Activated CD8-positive, alpha-beta memory T cell treated with anti-CD3 and anti-CD28 coated beads for 4 hours (primary cell): Measurements from ENCODE around the gene TERF2IP.

Source experiments
- DNase-seq, 2 donors: peaks; one replicate each; pipeline ENCODE4 v3.0.0-alpha.2; 2020; ENCODE audit warnings: low read depth in 2 of 2

Gene TERF2IP

GRCh38 chr16:75647492-75648264 lies at the start of gene TERF2IP, which contains the start of gene KARS1:
TSS of gene TERF2IP (plus strand) at chr16:75647773. CDS start at chr16:75647883, 110 bp downstream.
TSS of gene KARS1 (minus strand) at chr16:75647665. CDS start at chr16:75647639, 26 bp downstream.
- peak; percentile 87 to 91 for DNase-seq

DNA sequence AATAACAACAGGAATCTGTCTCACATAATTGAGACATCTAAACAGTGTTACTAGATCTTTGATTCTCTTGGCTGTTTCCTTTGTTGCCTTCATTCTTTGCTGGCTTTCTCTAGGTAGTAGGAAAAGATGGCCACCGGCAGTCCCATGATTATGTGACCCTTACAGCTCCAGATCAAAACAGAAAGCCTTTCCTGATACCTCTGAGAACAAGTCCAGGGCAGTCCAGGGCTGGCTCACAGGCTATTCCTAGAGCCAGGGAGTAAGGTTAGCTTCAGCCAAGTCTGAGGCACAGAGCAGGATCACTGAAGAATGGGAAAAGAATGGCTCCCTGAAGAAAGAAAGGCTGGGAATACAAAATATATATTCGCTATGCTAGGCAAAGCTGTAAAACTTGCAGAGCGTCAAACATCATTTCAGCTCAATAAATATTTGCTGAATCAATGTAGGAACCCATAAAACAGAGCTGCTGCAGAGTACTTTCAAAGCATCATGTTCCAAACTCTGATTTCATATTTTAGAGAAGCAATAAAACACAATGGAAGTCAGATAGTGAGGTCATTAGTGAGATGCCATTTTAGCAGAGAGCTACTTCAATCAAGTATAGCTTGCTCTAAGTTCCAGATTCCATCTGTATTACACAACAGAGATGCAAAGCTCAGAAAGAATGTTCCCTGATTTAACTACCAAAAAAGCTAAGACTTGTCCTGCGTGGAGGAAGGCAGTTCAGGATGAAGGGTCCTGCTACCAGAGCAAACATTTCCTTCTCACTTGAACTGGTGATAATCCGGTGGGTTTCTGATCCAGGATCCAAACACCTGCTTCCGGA lies 47.9 kb upstream of the TERF2IP start:
- DNase-seq: no peak

- DNase-seq: no peak
Measured at GRCh38 chr16:75603241-75603640, 44.3 kb upstream of the TERF2IP start.

DNA sequence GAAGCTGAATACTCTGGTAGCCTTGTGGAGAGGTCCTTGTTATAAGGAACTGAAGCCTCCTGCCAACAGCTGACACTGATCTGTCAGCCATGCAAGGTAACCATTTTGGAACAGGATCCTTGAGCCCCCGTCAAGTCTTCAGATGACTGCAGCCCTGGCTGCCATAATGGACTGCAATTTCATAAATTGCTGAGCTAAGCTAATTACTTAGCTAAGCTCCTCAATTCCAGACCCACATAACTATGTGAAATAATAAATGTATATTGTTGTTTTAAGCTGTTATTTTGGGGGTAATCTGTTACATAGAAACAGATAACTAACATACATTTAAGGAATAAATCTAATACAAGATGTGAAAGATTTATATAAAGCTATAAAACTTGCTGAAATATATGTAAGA lies 41.1 kb upstream of the TERF2IP start:
- DNase-seq: no peak

DNA sequence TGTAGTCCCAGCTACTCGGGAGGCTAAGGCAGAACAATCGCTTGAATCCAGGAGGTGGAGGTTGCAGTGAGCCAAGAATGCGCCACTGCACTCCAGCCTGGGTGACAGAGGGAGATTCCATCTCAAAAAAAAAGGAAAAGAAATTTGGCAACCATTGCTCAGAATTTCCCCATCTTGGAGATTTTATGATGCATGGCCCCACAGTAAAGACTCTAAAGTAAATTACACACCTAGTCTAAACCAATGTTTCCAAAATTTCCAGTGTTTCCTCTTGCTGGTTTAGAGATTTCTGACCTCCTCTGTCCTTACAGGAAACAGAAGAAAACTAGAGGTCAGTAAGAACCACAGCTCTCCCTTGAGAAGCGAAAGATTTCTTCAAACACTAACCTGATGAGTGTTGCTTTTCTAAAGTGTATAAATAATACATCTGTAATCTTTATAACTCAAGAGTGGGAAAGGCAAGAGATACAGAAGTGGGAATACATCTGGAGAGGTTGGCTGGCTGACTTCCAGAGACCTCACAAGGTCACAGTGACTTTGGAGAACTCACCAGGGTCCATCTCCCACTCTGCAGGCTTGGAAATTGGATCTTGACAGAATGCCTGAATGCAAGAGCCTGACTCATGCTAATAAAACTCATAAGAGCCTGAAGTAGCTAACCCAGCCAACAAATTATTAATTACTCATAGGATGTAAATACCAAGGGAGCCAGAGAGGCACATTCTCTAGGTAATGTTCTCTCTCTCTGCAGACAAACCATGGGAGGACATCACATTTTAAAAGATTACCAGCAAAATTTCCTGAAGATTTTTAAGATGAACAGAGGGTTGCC lies 33.3 kb upstream of the TERF2IP start:
- no peak for DNase-seq

DNA sequence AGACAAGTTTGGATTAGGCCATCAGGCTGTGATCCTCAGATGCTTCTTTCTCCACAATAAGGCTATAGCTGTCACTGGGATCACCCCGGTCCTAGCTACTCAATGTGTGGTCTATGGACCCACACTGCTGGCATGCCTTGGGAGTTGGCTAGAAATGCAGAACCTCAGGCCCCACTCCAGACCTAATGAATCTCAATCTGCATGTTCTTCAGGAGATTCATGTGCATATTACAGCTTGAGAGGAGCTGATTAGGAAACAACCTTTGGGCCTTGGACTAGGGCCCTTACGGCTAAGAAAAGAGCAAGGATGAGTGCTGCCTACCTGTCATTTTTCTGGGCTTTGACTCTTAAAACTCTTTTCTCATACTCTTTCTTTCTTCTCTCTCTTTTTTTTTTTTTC lies 32.0 kb upstream of the TERF2IP start:
- no peak for DNase-seq

DNA sequence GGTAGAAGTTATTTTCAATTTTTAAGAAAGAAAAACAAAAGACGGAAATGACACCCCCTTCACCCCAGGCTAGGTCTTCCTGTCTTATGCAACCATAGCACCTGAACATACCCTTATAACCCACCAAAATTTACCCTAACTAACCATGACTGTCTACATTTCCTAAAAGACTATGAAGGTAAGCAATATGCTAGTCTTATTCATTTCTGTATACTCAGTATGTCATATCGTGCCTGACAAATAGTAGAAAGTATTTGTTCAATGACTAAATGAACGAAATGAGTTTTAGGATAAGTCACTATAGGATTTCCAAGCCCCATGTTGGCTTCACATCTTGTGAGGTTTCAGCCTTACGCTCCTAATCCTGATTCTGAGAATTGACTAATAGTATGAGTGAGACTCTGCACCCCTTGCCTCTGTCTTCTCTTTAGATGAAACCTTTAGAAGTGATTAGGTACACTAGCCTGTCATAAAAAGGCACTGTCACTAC lies 31.0 kb upstream of the TERF2IP start:
- DNase-seq: no peak

GRCh38 chr16:75617121-75617520 lies 30.5 kb upstream of the TERF2IP start:
- no peak for DNase-seq

DNA sequence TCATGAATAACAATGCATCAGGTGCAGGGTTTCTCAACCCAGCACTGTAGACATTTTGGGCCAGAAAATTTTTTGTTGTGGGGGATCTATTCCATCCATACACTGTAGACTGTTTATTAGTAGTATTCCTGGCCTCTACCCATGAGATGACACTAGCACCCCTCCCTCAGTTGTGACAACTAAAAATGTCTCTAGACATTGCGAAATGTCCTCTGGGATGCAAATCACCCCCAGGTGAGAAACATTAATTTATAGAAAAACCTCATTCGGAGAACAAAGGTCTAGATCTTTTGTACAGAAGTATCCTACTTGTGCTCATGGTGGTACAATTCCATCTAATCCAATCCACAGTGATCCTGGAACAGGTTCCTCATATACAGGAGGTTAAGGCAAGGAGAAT lies 28.8 kb upstream of the TERF2IP start:
- no peak for DNase-seq

DNA sequence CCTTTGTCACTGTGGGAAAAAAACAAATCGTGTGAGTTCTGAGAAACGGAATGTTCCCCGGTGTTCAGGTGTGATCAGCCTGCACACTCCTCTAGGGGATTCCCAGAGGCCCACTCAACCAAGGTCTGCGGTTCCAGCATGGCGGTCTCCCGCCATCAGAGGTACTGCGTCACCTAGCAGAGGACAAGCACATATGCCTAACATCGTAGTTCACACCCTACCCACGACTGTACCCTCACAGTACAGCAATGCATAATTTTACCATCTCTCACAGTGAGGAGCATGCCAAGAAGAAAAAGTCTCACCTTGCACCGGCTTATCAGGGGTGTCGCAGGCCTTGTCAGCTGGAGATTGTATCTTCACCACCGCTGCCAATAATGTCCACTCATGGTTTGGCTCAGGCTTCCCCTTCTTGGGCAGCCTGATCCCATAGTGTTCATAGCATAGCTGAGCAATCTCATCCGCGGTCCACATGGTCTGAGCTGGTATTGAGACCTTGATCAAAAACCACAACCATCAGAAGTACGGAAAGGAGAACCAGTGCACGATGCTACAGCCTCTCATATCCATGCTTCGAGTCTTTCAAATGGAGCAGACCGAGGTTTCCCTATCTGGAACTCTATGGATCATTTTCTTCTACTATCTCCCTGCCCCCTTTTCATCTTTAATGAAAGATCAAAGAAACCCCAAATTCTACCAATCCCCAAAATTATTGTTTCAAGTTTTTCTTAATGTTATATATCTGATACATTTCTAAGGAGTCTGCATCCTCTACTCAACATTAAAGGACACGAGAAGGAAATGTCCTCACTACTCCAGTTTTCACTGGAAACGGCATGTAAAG lies 27.0 kb upstream of the TERF2IP start:
- peak; percentile 31 to 36 for DNase-seq

DNA sequence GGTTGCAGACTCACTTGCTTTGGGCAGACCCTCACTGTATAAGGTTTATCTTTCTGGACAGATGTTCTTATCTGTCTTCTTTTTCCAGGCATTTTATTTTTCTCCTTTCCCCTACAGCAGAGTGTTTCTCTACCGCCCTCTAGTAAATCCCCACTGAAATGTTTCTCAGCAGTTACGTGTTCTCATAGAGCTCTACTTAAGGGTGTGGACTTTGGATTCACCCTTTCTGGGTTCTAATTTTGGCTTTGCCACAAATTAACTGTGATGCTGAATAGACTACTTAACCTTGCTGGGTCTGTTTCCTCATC lies 26.4 kb upstream of the TERF2IP start:
- no peak for DNase-seq

- peak; percentile 94 to 95 for DNase-seq
Measured at GRCh38 chr16:75622761-75623605, 24.6 kb upstream of the TERF2IP start, which contains the start of gene ADAT1. TSS of gene ADAT1 (minus strand) at chr16:75623281. CDS start at chr16:75620799, 2,482 bp downstream.

GRCh38 chr16:75624921-75625334 lies 22.6 kb upstream of the TERF2IP start:
- DNase-seq: no peak

DNA sequence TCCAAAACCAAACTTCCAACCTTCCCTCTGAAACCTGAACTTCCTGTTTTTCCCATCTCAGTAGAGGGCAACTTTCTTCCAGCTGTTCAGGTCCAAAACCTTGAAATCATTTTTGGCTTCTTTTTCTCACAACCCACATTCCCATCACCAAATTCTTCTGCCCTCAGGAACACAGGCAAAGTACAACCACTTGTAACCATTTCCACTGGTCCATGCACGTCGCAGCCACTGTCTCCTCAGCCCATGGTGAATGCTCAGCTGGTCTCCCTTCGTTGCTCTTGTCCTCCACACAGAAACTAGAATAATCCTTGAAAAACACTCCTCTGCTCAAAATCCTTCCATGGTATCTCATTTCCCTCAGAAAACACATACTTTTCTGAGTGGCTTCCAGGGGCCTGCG lies 20.8 kb upstream of the TERF2IP start:
- DNase-seq: no peak

DNA sequence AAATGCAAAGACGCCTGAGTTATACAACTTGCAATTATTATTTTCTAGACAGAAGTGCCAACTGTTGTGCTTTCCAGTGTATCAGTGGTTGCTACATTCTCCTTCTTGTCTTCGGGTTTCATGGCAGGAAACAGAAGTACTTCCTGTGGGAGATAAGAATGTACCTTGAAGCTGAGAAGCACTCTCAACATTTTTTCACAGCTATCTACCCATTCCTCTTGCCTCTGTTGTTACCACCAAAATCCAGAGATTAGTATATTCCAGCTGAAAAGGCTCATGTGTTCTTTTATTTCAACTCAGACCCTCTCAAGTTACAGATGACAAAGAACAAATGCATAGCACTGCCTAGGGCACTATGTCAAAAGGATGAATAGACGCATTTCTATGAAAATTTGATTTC lies 19.7 kb upstream of the TERF2IP start:
- DNase-seq: no peak

DNA sequence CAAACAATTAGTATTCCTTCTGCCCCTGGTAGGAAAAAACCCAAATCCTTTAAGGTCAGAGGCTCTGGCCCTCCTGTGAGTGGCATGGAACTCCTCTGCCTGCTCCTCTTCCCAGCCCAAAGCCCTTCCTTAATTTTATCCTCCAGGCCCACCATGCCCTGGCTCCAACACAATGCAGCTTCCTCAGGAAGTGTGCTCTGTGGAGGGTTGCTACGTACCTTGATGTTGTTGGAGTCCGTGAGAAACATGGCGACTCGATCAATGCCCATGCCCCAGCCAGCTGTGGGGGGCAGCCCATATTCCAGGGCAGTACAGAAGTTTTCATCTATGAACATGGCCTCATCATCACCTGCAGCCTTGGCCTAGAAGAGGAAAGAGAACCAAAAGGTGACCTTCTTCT lies 19.2 kb upstream of the TERF2IP start:
- no peak for DNase-seq

- no peak for DNase-seq
Measured at GRCh38 chr16:75629132-75629531, 18.4 kb upstream of the TERF2IP start.

DNA sequence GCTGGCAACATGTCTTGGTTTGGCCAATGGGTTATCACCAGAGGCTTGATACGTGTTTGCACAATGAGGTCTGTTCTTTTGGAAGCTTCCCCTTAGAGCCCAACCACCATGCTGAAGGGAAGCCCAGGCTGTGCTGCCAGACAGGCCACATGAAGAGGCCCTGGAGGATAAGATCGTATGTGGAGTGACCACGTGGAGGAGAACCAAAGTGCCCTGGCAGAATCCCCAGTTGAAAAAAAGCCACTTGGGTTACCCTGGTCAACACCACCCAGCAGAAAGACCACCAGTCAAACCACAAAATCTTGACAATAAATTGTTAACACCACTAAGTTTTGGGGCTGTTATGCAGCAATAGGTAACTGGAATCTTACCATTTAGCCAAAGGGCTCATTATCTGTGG lies 17.5 kb upstream of the TERF2IP start:
- DNase-seq: no peak

- no peak for DNase-seq
Measured at GRCh38 chr16:75632857-75633256, 14.7 kb upstream of the TERF2IP start.

GRCh38 chr16:75635036-75635435 lies 12.5 kb upstream of the TERF2IP start:
- no peak for DNase-seq
